ENCODE data around the gene CRAMP1. TPM values are rescaled to one million over a fixed set of nuclear protein-coding genes. Genes with fewer than 3 reads are reported as not detected.

The CRAMP1 gene
- total RNA-seq, 2 experiments from 2014 or later = 14.5 to 14.6 TPM

Other genes with a start within 250 kb of the CRAMP1 start
- 10 to 100 TPM; 26.0 to 33.4 TPM for gene UNKL, start 197.7 kb upstream of the CRAMP1 start, total RNA-seq
- 10 to 100 TPM; 14.1 to 15.0 TPM for gene UQCC4, start 191.6 kb upstream of the CRAMP1 start, total RNA-seq
- gene PERCC1, start 181.3 kb upstream of the CRAMP1 start, total RNA-seq = not detected
- gene CCDC154, start 167.8 kb upstream of the CRAMP1 start, total RNA-seq = 1 to 10 TPM; 1.5 to 3.0 TPM
- gene CLCN7, start 137.3 kb upstream of the CRAMP1 start, total RNA-seq = 10 to 100 TPM; 27.1 to 33.6 TPM
- not detected for gene PTX4, start 123.4 kb upstream of the CRAMP1 start, total RNA-seq
- 10 to 100 TPM; 62.6 to 63.2 TPM for gene TELO2, start 119.0 kb upstream of the CRAMP1 start, total RNA-seq
- 10 to 100 TPM; 14.8 to 15.5 TPM for gene TMEM204, start 78.7 kb upstream of the CRAMP1 start, total RNA-seq
- 1 to 10 TPM; 8.4 to 9.5 TPM for gene IFT140, start 288 bp upstream of the CRAMP1 start, total RNA-seq
- 10 to 100 TPM; 62.1 to 65.9 TPM for gene JPT2, start 65.9 kb downstream of the CRAMP1 start, total RNA-seq
- 10 to 100 TPM; 51.7 to 56.8 TPM for gene MAPK8IP3, start 93.8 kb downstream of the CRAMP1 start, total RNA-seq
- 10 to 100 TPM; 53.0 to 53.1 TPM for gene NME3, start 159.2 kb downstream of the CRAMP1 start, total RNA-seq
- gene EME2, start 160.4 kb downstream of the CRAMP1 start, total RNA-seq = 10 to 100 TPM; 11.9 to 15.3 TPM
- 100 to 1,000 TPM; 151 to 152 TPM for gene MRPS34, start 160.8 kb downstream of the CRAMP1 start, total RNA-seq
- 10 to 100 TPM; 21.2 to 21.8 TPM for gene SPSB3, start 170.2 kb downstream of the CRAMP1 start, total RNA-seq
- 10 to 100 TPM; 45.9 to 48.0 TPM for gene NUBP2, start 170.6 kb downstream of the CRAMP1 start, total RNA-seq
- not detected for gene IGFALS, start 181.3 kb downstream of the CRAMP1 start, total RNA-seq
- 10 to 100 TPM; 45.1 to 46.2 TPM for gene HAGH, start 214.5 kb downstream of the CRAMP1 start, total RNA-seq
- gene FAHD1, start 214.8 kb downstream of the CRAMP1 start, total RNA-seq = 1 to 10 TPM; 8.5 to 8.8 TPM

Measured in activated CD4-positive, alpha-beta memory T cell treated with anti-CD3 and anti-CD28 coated beads for 36 hours (primary cell).